K562 (cell line): ENCODE data around the gene PCOLCE2. TPM values are rescaled to one million over a fixed set of nuclear protein-coding genes. Genes with fewer than 3 reads are reported as not detected.

Experiments
- ARNT ChIP-seq, 2 experiments: fragments of 450-650 bp; IDR thresholded peaks; 2 replicates each; pipeline ENCODE4 v1.6.1; 2016; ENCODE audit warnings: mild to moderate bottlenecking in 1 of 2
- ATF7 ChIP-seq: fragments of 450-650 bp; IDR thresholded peaks from 2 replicates; pipeline ENCODE4 v1.7.1; 2014; ENCODE audit warnings: mild to moderate bottlenecking, moderate library complexity
- BCL6 ChIP-seq: fragments of 250-450 bp; sonication (Bioruptor Pico); IDR thresholded peaks from 2 replicates; pipeline ENCODE4 v1.4.0; 2020
- C11orf30 ChIP-seq: fragments of 450-650 bp; IDR thresholded peaks from 2 replicates; pipeline ENCODE4 v1.6.1; 2016; ENCODE audit warnings: low read depth, mild to moderate bottlenecking
- CBFA2T2 ChIP-seq: fragments of 450-650 bp; conservative IDR thresholded peaks from 2 replicates; pipeline ENCODE4 v1.6.1; 2017; ENCODE audit warnings: mild to moderate bottlenecking
- DACH1 ChIP-seq: fragments of 450-650 bp; IDR thresholded peaks from 2 replicates; pipeline ENCODE4 v1.6.1; 2018; ENCODE audit not compliant: partially characterized antibody
- ILK ChIP-seq: fragments of 450-650 bp; IDR thresholded peaks from 2 replicates; pipeline ENCODE4 v1.6.1; 2016; ENCODE audit warnings: missing genetic modification characterization, low read depth, mild to moderate bottlenecking, missing compliant biosample characterization, moderate library complexity, borderline replicate concordance
- JUN ChIP-seq, 2 experiments: sonication (generic) in 1 of 2; formaldehyde crosslinking in 1 of 2; IDR thresholded peaks; 2 replicates each; pipeline versions ENCODE4 v1.6.1 to v1.8.0; 2012 to 2022; ENCODE audit warnings: borderline replicate concordance in 2 of 2, mild to moderate bottlenecking in 2 of 2, improper control_type of control experiment in 1 of 2, low read depth in 1 of 2, low read length in 1 of 2, missing genetic modification reagents in 1 of 2
- KHSRP ChIP-seq: fragments of 450-650 bp; IDR thresholded peaks from 2 replicates; pipeline ENCODE4 v1.6.1; 2017
- SMARCA4 ChIP-seq: fragments of 450-650 bp; IDR thresholded peaks from 2 replicates; pipeline ENCODE4 v1.6.1; 2016
- ZNF24 ChIP-seq: fragments of 450-650 bp; IDR thresholded peaks from 2 replicates; pipeline ENCODE4 v1.6.1; 2016
- ZNF316 ChIP-seq: fragments of 450-650 bp; IDR thresholded peaks from 2 replicates; pipeline ENCODE4 v1.6.1; 2016
- ZNF785 ChIP-seq: fragments of 250-450 bp; sonication (Bioruptor Pico); IDR thresholded peaks from 2 replicates; pipeline ENCODE4 v1.4.0; 2020; ENCODE audit warnings: mild to moderate bottlenecking
- polyA plus RNA-seq, 8 experiments: library from polyadenylated mRNA; depleted of rRNA in 4 of 8; stranded (reverse) in 5 of 8; unstranded in 3 of 8; fragments of >200 nt; fragmentation: Nextera tagmentation in 2 of 8; fragmentation: Illumina TruSeq in 1 of 8; extraction: Ambion mirVana in 2 of 8; extraction: Trizol in 1 of 8; gene quantifications; 2 replicates each; pipeline versions ENCODE4 v1.2.1 to v1.2.3, GENCODE V29; 2011 to 2014; ENCODE audit warnings: inconsistent platforms in 1 of 8, missing spikeins in 1 of 8
- total RNA-seq, 7 experiments: library from RNA; depleted of rRNA in 6 of 7; stranded (reverse); fragments of >200 nt in 6 of 7; fragmentation: Illumina TruSeq in 2 of 7; extraction: Trizol in 2 of 7; gene quantifications; 2 replicates each; pipeline versions ENCODE4 v1.2.1 to v1.2.3, GENCODE V29; 2011 to 2021; ENCODE audit warnings: low replicate concordance in 1 of 7
- TF ChIP-seq, protein P1 (sequence below), 2 experiments: fragments of 450-650 bp; formaldehyde crosslinking in 1 of 2; IDR thresholded peaks; 2 replicates each; pipeline versions ENCODE4 v1.4.0 to v1.6.1; 2014 to 2020; ENCODE audit warnings: mild to moderate bottlenecking in 2 of 2, borderline replicate concordance in 1 of 2, low read depth in 1 of 2
- TF ChIP-seq, protein P2 (sequence below): fragments of 250-450 bp; sonication (Bioruptor Pico); IDR thresholded peaks from 2 replicates; pipeline ENCODE4 v1.8.0; 2022; ENCODE audit warnings: inconsistent platforms, mild to moderate bottlenecking, moderate library complexity, borderline replicate concordance
- TF ChIP-seq, protein P3 (sequence below): fragments of 450-650 bp; IDR thresholded peaks from 2 replicates; pipeline ENCODE4 v1.6.1; 2018; ENCODE audit not compliant: partially characterized antibody

Gene PCOLCE2
- total and polyA plus RNA-seq, 9 of the 15 experiments (the other 6 are each of a cell fraction or from before 2014, with no cell fraction given), result 0.18 to 1.2 (median 0.65) TPM

DNA sequence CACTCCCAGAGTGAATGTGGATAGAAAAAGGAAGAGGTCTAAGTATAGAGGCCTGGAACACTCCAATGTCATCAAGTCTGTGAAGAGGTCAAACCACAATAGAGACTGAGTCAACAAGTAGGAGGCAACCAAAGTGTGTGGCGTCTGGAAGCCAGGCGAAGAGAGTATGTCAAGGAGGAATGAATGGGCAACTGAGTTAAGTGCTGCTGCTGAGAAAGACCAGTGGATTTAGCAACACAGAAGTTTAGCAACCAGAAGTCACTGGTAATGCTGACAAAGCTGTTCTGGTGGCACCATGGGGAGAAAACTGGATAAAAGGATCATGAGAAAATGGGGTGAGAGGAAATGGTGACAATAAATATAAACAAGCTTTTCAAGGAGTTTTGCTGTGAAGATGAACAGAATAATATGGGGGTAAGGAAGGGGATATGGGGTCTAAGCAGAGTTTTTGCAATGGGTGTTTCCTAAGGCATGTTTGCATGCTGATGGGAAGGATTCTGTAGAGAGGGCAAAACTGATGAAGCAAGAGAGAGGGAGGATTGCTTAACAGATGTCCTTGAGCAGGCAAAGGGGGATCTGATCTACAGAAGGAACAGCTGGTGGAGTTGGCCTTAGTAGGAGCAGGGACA lies 38.4 kb downstream of the PCOLCE2 start (continued):
- TF ChIP-seq, protein P1, sequence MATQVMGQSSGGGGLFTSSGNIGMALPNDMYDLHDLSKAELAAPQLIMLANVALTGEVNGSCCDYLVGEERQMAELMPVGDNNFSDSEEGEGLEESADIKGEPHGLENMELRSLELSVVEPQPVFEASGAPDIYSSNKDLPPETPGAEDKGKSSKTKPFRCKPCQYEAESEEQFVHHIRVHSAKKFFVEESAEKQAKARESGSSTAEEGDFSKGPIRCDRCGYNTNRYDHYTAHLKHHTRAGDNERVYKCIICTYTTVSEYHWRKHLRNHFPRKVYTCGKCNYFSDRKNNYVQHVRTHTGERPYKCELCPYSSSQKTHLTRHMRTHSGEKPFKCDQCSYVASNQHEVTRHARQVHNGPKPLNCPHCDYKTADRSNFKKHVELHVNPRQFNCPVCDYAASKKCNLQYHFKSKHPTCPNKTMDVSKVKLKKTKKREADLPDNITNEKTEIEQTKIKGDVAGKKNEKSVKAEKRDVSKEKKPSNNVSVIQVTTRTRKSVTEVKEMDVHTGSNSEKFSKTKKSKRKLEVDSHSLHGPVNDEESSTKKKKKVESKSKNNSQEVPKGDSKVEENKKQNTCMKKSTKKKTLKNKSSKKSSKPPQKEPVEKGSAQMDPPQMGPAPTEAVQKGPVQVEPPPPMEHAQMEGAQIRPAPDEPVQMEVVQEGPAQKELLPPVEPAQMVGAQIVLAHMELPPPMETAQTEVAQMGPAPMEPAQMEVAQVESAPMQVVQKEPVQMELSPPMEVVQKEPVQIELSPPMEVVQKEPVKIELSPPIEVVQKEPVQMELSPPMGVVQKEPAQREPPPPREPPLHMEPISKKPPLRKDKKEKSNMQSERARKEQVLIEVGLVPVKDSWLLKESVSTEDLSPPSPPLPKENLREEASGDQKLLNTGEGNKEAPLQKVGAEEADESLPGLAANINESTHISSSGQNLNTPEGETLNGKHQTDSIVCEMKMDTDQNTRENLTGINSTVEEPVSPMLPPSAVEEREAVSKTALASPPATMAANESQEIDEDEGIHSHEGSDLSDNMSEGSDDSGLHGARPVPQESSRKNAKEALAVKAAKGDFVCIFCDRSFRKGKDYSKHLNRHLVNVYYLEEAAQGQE (IDR thresholded peaks at IDR 0.05; ENCODE audit: borderline replicate concordance), result peak; percentile 18; the same call in 1 of the 2 replicates
- TF ChIP-seq, protein P1 (CRISPR knock-in tag; IDR thresholded peaks at IDR 0.05; ENCODE audit: low read depth), result no peak
- TF ChIP-seq C11orf30 (peak; percentile 92), KHSRP (0 out of 2 replicates have a peak, but pooled peaks have one; percentile 54), DACH1 (peak; percentile 22), BCL6 (CRISPR knock-in tag) (no peak), ZNF316 (peak; percentile 97), ATF7 (peak; percentile 71), ILK (no peak), ZNF785 (CRISPR knock-in tag) (no peak), CBFA2T2 (peak; percentile 50; the same call in 1 of the 2 replicates), ZNF24 (peak; percentile 60; the same call in 1 of the 2 replicates), JUN (IDR thresholded peaks at IDR 0.05; ENCODE audit: borderline replicate concordance, low read depth, low read length) (peak; percentile 21; the same call in 1 of the 2 replicates), JUN (CRISPR knock-in tag; IDR thresholded peaks at IDR 0.05; ENCODE audit: borderline replicate concordance) (no peak), SMARCA4 (peak; percentile 78), ARNT (IDR thresholded peaks at IDR 0.05) (peak in 1 of 2 experiments; percentile 53; a peak in 1 of 4 replicates)
- TF ChIP-seq, protein P2, sequence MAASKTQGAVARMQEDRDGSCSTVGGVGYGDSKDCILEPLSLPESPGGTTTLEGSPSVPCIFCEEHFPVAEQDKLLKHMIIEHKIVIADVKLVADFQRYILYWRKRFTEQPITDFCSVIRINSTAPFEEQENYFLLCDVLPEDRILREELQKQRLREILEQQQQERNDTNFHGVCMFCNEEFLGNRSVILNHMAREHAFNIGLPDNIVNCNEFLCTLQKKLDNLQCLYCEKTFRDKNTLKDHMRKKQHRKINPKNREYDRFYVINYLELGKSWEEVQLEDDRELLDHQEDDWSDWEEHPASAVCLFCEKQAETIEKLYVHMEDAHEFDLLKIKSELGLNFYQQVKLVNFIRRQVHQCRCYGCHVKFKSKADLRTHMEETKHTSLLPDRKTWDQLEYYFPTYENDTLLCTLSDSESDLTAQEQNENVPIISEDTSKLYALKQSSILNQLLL (CRISPR knock-in tag), result no peak
- TF ChIP-seq, protein P3, sequence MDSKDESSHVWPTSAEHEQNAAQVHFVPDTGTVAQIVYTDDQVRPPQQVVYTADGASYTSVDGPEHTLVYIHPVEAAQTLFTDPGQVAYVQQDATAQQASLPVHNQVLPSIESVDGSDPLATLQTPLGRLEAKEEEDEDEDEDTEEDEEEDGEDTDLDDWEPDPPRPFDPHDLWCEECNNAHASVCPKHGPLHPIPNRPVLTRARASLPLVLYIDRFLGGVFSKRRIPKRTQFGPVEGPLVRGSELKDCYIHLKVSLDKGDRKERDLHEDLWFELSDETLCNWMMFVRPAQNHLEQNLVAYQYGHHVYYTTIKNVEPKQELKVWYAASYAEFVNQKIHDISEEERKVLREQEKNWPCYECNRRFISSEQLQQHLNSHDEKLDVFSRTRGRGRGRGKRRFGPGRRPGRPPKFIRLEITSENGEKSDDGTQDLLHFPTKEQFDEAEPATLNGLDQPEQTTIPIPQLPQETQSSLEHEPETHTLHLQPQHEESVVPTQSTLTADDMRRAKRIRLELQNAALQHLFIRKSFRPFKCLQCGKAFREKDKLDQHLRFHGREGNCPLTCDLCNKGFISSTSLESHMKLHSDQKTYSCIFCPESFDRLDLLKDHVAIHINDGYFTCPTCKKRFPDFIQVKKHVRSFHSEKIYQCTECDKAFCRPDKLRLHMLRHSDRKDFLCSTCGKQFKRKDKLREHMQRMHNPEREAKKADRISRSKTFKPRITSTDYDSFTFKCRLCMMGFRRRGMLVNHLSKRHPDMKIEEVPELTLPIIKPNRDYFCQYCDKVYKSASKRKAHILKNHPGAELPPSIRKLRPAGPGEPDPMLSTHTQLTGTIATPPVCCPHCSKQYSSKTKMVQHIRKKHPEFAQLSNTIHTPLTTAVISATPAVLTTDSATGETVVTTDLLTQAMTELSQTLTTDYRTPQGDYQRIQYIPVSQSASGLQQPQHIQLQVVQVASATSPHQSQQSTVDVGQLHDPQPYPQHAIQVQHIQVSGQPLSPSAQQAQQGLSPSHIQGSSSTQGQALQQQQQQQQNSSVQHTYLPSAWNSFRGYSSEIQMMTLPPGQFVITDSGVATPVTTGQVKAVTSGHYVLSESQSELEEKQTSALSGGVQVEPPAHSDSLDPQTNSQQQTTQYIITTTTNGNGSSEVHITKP, result no peak
